Measurements from ENCODE around the gene VRK1. TPM values are rescaled to one million over a fixed set of nuclear protein-coding genes. Genes with fewer than 3 reads are reported as not detected.

Gene VRK1
- total and polyA plus RNA-seq, 2 of the 4 experiments (the other 2 are of a cell fraction) = 14.2 to 19.9 TPM

DNA sequence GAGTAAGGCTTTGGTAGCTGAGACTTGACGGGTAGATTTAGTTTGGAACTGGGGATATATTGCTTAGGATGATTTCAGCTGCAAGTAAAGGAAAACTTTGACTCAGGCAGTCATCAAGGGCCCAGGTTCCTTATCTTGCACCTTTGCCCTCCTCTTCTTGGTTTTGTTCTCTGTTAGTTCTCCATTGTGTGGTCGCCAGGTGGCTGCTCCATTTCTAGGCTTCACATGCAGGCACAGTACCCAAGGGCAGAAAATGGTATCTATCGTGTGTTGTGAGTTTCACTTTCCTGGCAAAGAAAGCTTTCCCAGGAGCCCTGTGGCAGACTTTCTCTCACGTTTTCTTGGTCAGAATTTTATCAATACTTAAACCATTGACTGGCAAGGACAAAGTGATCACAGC is 50.8 kb downstream of the VRK1 start:
- Histone ChIP-seq H3K4me1 (ENCODE audit: control insufficient read depth, insufficient read depth, low read length) (0 out of 2 replicates have a peak, but pooled peaks cover 1% of the 10 kb centered on the region), H3K9me1 (ENCODE audit: insufficient read depth, low read length) (no peaks in the 10 kb centered on the region), H3K4me3 (ENCODE audit: insufficient read depth, low read depth, low read length) (no peak overlapping the region), H3K9ac (ENCODE audit: low read depth, low read length) (no peak overlapping the region), H2BK5ac (ENCODE audit: low read depth, low read length, poor library complexity, severe bottlenecking) (no peak overlapping the region), H4K8ac (ENCODE audit: low read depth in 2 of 2, low read length in 2 of 2) (no peak overlapping the region), H3K36me3 (ENCODE audit: control insufficient read depth, insufficient read depth, low read length) (peaks cover 1% of the 10 kb centered on the region; the same call in 1 of the 2 replicates), H2BK20ac (ENCODE audit: low read depth, low read length) (no peak overlapping the region), H3K4me2 (ENCODE audit: low read depth, low read length) (no peak overlapping the region), H3K56ac (ENCODE audit: extremely low read depth, insufficient read depth, low read length) (no peak overlapping the region), H4K5ac (ENCODE audit: low read depth, low read length) (no peak overlapping the region), H4K91ac (ENCODE audit: insufficient read depth, low read depth, low read length) (no peak overlapping the region), H2BK120ac (ENCODE audit: low read depth, low read length) (no peak overlapping the region), H3K79me1 (ENCODE audit: low read depth in 1 of 2, low read length in 2 of 2) (peaks cover 0 to 5% of the 10 kb centered on the region in 2 experiments; a peak in 1 of 4 replicates), H3K23ac (ENCODE audit: low read depth, low read length) (no peak overlapping the region), H4K20me1 (ENCODE audit: insufficient read depth, low read length) (no peaks in the 10 kb centered on the region), H3K27ac (ENCODE audit: insufficient read depth, low read length) (no peak overlapping the region), H3K18ac (ENCODE audit: low read depth, low read length) (no peak overlapping the region), H2AFZ (replicated peaks; ENCODE audit: low read length, poor library complexity) (no peak overlapping the region), H2BK15ac (ENCODE audit: low read depth, low read length) (no peak overlapping the region), H3K4ac (ENCODE audit: low read depth, low read length) (no peak overlapping the region), H3K9me3 (ENCODE audit: control insufficient read depth, insufficient read depth, low read length) (no peaks in the 10 kb centered on the region), H2AK9ac (replicated peaks; ENCODE audit: low read depth, low read length, poor library complexity) (no peak overlapping the region), H2AK5ac (ENCODE audit: low read depth, low read length) (no peak overlapping the region), H3K27me3 (ENCODE audit: control insufficient read depth, insufficient read depth, low read length) (no peaks in the 10 kb centered on the region), H3K14ac (replicated peaks; ENCODE audit: low read depth, low read length) (no peak overlapping the region)
- TF ChIP-seq, protein P1, sequence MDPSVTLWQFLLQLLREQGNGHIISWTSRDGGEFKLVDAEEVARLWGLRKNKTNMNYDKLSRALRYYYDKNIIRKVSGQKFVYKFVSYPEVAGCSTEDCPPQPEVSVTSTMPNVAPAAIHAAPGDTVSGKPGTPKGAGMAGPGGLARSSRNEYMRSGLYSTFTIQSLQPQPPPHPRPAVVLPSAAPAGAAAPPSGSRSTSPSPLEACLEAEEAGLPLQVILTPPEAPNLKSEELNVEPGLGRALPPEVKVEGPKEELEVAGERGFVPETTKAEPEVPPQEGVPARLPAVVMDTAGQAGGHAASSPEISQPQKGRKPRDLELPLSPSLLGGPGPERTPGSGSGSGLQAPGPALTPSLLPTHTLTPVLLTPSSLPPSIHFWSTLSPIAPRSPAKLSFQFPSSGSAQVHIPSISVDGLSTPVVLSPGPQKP (IDR thresholded peaks at IDR 0.05; ENCODE audit: borderline replicate concordance, low read depth, low read length) = no peak
- TF ChIP-seq SMC3 (IDR thresholded peaks at IDR 0.05; ENCODE audit: low read depth, low read length) (no peak), MAFK (IDR thresholded peaks at IDR 0.05; ENCODE audit: low read depth, low read length) (no peak), POLR2A (IDR thresholded peaks at IDR 0.05; ENCODE audit: low read depth, low read length) (no peak)
- dilution Hi-C loops (cut with HindIII; ENCODE audit: low sequenced_read_pairs, unreplicated experiment) = no loop called here
- in situ Hi-C loops (cut with MboI; ENCODE audit: low sequenced_read_pairs) = no loop called here
- no TSS peak for BruUV-seq (replicated peaks)
- no CpG with 5 or more reads among the region's 4 CpGs for WGBS, 2 experiments (ENCODE audit: extremely low coverage in 2 of 2, insufficient read length in 1 of 2)
- ChIA-PET CTCF (no interaction called here), POLR2A (ENCODE audit: unreplicated experiment) (no interaction called here)
- intact Hi-C loops (cut with micrococcal nuclease) = no loop called here
- ATAC-seq (ENCODE audit: low read depth) = no peak
- no peak for DNase-seq
